HepG2 (cell line): ENCODE results near the gene P3H3. TPM values are rescaled to one million over a fixed set of nuclear protein-coding genes. Genes with fewer than 3 reads are reported as not detected.
A peak's percentile ranks its signal among the peaks of the same experiment; 100 is the strongest.

Experiments
- DRAP1 ChIP-seq: IDR thresholded peaks from 2 replicates; pipeline ENCODE4 v1.6.1; 2016; ENCODE audit warnings: missing genetic modification reagents, missing compliant biosample characterization
- ERF ChIP-seq: IDR thresholded peaks from 2 replicates; pipeline ENCODE4 v1.6.1; 2018; ENCODE audit warnings: missing biosample characterization, missing genetic modification reagents
- FOXJ3 ChIP-seq: sonication (generic); formaldehyde crosslinking; IDR thresholded peaks from 2 replicates; pipeline ENCODE4 v1.4.0; 2020; ENCODE audit warnings: missing genetic modification reagents, mild to moderate bottlenecking, borderline replicate concordance
- LRRFIP1 ChIP-seq: sonication (generic); formaldehyde crosslinking; conservative IDR thresholded peaks from 2 replicates; pipeline ENCODE4 v1.4.0; 2020; ENCODE audit warnings: missing genetic modification reagents
- MYC ChIP-seq: sonication (generic); formaldehyde crosslinking; IDR thresholded peaks from 2 replicates; pipeline ENCODE4 v1.9.0; 2021; ENCODE audit warnings: missing genetic modification reagents, borderline replicate concordance
- NFYB ChIP-seq: sonication (generic); formaldehyde crosslinking; IDR thresholded peaks from 2 replicates; pipeline ENCODE4 v1.4.0; 2020; ENCODE audit warnings: missing genetic modification reagents
- RBM39 ChIP-seq: fragments of 200-400 bp; formaldehyde crosslinking; IDR thresholded peaks from one replicate; pipeline ENCODE4 v1.6.1; 2018; ENCODE audit warnings: antibody characterized with exemption, mild to moderate bottlenecking, low read depth, low read length; ENCODE audit not compliant: poor library complexity, severe bottlenecking
- SNAPC4 ChIP-seq: sonication (generic); formaldehyde crosslinking; IDR thresholded peaks from 2 replicates; pipeline ENCODE4 v1.4.0; 2020; ENCODE audit warnings: mild to moderate bottlenecking, missing genetic modification reagents
- ZNF788 ChIP-seq: sonication (generic); formaldehyde crosslinking; IDR thresholded peaks from 2 replicates; pipeline ENCODE4 v1.5.0; 2020; ENCODE audit warnings: mild to moderate bottlenecking, missing genetic modification reagents, borderline replicate concordance
- ZNF841 ChIP-seq: sonication (generic); formaldehyde crosslinking; IDR thresholded peaks from 2 replicates; pipeline ENCODE4 v1.8.1; 2023; ENCODE audit warnings: missing genetic modification reagents, borderline replicate concordance
- polyA plus RNA-seq, 8 experiments: library from polyadenylated mRNA; depleted of rRNA in 3 of 8; stranded (reverse) in 7 of 8; unstranded in 1 of 8; fragments of >200 nt; fragmentation: Illumina TruSeq in 4 of 8; extraction: Trizol in 4 of 8; gene quantifications; 2 replicates each; pipeline versions ENCODE4 v1.2.1 to v1.2.3, GENCODE V29; 2011 to 2016; ENCODE audit warnings: low read depth in 4 of 8, missing spikeins in 1 of 8, mixed read lengths in 1 of 8; ENCODE audit not compliant: insufficient read depth in 1 of 8
- total RNA-seq, 5 experiments: library from RNA; depleted of rRNA; stranded (reverse); fragments of >200 nt; fragmentation: Illumina TruSeq; extraction: Trizol; gene quantifications; 2 replicates each; pipeline ENCODE4 v1.2.3, GENCODE V29; 2016; ENCODE audit warnings: low read depth in 1 of 5
- TF ChIP-seq, protein P1 (sequence below): sonication (generic); formaldehyde crosslinking; IDR thresholded peaks from 2 replicates; pipeline ENCODE4 v1.4.0; 2020; ENCODE audit warnings: missing genetic modification reagents
- TF ChIP-seq, protein P2 (sequence below): sonication (generic); formaldehyde crosslinking; IDR thresholded peaks from 2 replicates; pipeline ENCODE4 v1.8.0; 2022; ENCODE audit warnings: low read depth, missing genetic modification reagents
- TF ChIP-seq, protein P3 (sequence below): sonication (generic); formaldehyde crosslinking; IDR thresholded peaks from 2 replicates; pipeline ENCODE4 v1.8.1; 2023; ENCODE audit warnings: mild to moderate bottlenecking, missing genetic modification reagents

The P3H3 gene
- total and polyA plus RNA-seq, 2 of the 13 experiments (the other 11 are each of a cell fraction or from before 2014, with no cell fraction given): 20.1 to 20.5 TPM

GRCh38 chr12:6873094-6874014, 45.1 kb downstream of the P3H3 start, which contains the start of gene SPSB2 (continued):
- TF ChIP-seq SNAPC4: 0 out of 2 replicates have a peak, but pooled peaks have one; percentile 7
- peak; percentile 26; the same call in 1 of the 2 replicates for TF ChIP-seq MYC (CRISPR knock-in tag)
- peak; percentile 73; the same call in 1 of the 2 replicates for TF ChIP-seq DRAP1
- TF ChIP-seq RBM39: peak; percentile 61
- peak; percentile 26; the same call in 1 of the 2 replicates for TF ChIP-seq ZNF788 (CRISPR knock-in tag)
- TF ChIP-seq NFYB (CRISPR knock-in tag): 0 out of 2 replicates have a peak, but pooled peaks have one; percentile 14
- no peak for TF ChIP-seq FOXJ3 (CRISPR knock-in tag)
- TF ChIP-seq ERF (CRISPR knock-in tag): peak; percentile 50
- TF ChIP-seq, protein P1, sequence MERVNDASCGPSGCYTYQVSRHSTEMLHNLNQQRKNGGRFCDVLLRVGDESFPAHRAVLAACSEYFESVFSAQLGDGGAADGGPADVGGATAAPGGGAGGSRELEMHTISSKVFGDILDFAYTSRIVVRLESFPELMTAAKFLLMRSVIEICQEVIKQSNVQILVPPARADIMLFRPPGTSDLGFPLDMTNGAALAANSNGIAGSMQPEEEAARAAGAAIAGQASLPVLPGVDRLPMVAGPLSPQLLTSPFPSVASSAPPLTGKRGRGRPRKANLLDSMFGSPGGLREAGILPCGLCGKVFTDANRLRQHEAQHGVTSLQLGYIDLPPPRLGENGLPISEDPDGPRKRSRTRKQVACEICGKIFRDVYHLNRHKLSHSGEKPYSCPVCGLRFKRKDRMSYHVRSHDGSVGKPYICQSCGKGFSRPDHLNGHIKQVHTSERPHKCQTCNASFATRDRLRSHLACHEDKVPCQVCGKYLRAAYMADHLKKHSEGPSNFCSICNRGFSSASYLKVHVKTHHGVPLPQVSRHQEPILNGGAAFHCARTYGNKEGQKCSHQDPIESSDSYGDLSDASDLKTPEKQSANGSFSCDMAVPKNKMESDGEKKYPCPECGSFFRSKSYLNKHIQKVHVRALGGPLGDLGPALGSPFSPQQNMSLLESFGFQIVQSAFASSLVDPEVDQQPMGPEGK (CRISPR knock-in tag): peak; percentile 87
- TF ChIP-seq, protein P2, sequence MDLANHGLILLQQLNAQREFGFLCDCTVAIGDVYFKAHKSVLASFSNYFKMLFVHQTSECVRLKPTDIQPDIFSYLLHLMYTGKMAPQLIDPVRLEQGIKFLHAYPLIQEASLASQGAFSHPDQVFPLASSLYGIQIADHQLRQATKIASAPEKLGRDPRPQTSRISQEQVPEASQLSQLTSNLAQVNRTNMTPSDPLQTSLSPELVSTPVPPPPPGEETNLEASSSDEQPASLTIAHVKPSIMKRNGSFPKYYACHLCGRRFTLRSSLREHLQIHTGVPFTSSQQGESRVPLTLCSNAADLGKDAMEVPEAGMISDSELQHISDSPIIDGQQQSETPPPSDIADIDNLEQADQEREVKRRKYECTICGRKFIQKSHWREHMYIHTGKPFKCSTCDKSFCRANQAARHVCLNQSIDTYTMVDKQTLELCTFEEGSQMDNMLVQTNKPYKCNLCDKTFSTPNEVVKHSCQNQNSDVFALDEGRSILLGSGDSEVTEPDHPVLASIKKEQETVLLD (CRISPR knock-in tag): peak; percentile 82; the same call in 1 of the 2 replicates
- no peak for TF ChIP-seq ZNF841
- TF ChIP-seq, protein P3, sequence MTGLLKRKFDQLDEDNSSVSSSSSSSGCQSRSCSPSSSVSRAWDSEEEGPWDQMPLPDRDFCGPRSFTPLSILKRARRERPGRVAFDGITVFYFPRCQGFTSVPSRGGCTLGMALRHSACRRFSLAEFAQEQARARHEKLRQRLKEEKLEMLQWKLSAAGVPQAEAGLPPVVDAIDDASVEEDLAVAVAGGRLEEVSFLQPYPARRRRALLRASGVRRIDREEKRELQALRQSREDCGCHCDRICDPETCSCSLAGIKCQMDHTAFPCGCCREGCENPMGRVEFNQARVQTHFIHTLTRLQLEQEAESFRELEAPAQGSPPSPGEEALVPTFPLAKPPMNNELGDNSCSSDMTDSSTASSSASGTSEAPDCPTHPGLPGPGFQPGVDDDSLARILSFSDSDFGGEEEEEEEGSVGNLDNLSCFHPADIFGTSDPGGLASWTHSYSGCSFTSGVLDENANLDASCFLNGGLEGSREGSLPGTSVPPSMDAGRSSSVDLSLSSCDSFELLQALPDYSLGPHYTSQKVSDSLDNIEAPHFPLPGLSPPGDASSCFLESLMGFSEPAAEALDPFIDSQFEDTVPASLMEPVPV (CRISPR knock-in tag): peak; percentile 55; the same call in 1 of the 2 replicates
- TF ChIP-seq LRRFIP1 (CRISPR knock-in tag): no peak
